Mammary epithelial cell (primary cell): Measurements from ENCODE around the gene SNX8.

Experiments
- EZH2 ChIP-seq: IDR thresholded peaks from 2 replicates; pipeline ENCODE4 v1.6.1; 2012; ENCODE audit warnings: low read length, inconsistent platforms, borderline replicate concordance
- TF ChIP-seq, protein P1 (sequence below), 2 donors: IDR thresholded peaks in 1 of 2; conservative IDR thresholded peaks in 1 of 2; 2 replicates each; pipeline ENCODE4 v1.5.1; 2011 to 2012; ENCODE audit warnings: inconsistent platforms in 2 of 2, low read length in 2 of 2, mild to moderate bottlenecking in 2 of 2, control low read depth in 1 of 2, low read depth in 1 of 2; ENCODE audit not compliant: insufficient read depth in 1 of 2; ENCODE audit errors: extremely low read depth in 1 of 2

GRCh38 chr7:2224491-2224928 is 89.7 kb downstream of the SNX8 start:
- TF ChIP-seq, protein P1, sequence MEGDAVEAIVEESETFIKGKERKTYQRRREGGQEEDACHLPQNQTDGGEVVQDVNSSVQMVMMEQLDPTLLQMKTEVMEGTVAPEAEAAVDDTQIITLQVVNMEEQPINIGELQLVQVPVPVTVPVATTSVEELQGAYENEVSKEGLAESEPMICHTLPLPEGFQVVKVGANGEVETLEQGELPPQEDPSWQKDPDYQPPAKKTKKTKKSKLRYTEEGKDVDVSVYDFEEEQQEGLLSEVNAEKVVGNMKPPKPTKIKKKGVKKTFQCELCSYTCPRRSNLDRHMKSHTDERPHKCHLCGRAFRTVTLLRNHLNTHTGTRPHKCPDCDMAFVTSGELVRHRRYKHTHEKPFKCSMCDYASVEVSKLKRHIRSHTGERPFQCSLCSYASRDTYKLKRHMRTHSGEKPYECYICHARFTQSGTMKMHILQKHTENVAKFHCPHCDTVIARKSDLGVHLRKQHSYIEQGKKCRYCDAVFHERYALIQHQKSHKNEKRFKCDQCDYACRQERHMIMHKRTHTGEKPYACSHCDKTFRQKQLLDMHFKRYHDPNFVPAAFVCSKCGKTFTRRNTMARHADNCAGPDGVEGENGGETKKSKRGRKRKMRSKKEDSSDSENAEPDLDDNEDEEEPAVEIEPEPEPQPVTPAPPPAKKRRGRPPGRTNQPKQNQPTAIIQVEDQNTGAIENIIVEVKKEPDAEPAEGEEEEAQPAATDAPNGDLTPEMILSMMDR (conservative IDR thresholded peaks at IDR 0.05 in 1 of 2, IDR thresholded peaks at IDR 0.05 in 1 of 2; ENCODE audit: extremely low read depth in 1 of 2, insufficient read depth in 1 of 2, low read depth in 1 of 2, low read length in 2 of 2) = no peak
- no peak for TF ChIP-seq EZH2
